H1 (cell line): ENCODE results near the gene CCDC116. TPM values are rescaled to one million over a fixed set of nuclear protein-coding genes. Genes with fewer than 3 reads are reported as not detected.
A peak's percentile ranks its signal among the peaks of the same experiment; 100 is the strongest.

Experiments
- CTCF ChIA-PET: fragments of 300-600 bp; sonication (Branson Sonifier 250); formaldehyde crosslinking; loops from one replicate; lab custom pipeline; 2021; ENCODE audit not compliant: partially characterized antibody; lab: Charles Lee
- POLR2A ChIA-PET: fragments of 300-600 bp; sonication (Branson Sonifier 250); formaldehyde crosslinking; loops from one replicate; lab custom pipeline; 2021; ENCODE audit warnings: inconsistent platforms; ENCODE audit not compliant: partially characterized antibody; lab: Charles Lee
- DNase-seq, 2 experiments: peaks; one replicate each; pipeline versions ENCODE4 v3.0.0 to v3.0.0-alpha.2; 2010 to 2022; ENCODE audit warnings: low spot score in 2 of 2, low read depth in 1 of 2, mixed read lengths in 1 of 2
- FAIRE-seq: peaks from 2 replicates; lab custom pipeline; 2011; peaks lifted over from hg19 to GRCh38; lab: Jason Lieb, UNC
- H2AFZ ChIP-seq: 2 replicates; pipeline ENCODE4 v1.8.1; 2012; ENCODE audit warnings: low read length, inconsistent platforms
- H2AK5ac ChIP-seq: 2 replicates; pipeline ENCODE4 v1.6.1; 2013; ENCODE audit warnings: low read depth, low read length
- H2BK120ac ChIP-seq: replicated peaks from 2 replicates; pipeline ENCODE3; 2013; ENCODE audit warnings: low read depth, low read length, inconsistent platforms
- H2BK12ac ChIP-seq: 2 replicates; pipeline ENCODE4 v1.6.1; 2013; ENCODE audit warnings: low read depth, low read length
- H2BK15ac ChIP-seq: 2 replicates; pipeline ENCODE4 v1.6.1; 2013; ENCODE audit warnings: low read length
- H2BK20ac ChIP-seq: 2 replicates; pipeline ENCODE4 v1.6.1; 2013; ENCODE audit warnings: low read length
- H2BK5ac ChIP-seq: 2 replicates; pipeline ENCODE4 v1.6.1; 2013; ENCODE audit warnings: low read depth, low read length
- H3K14ac ChIP-seq: 2 replicates; pipeline ENCODE4 v1.6.1; 2013; ENCODE audit warnings: inconsistent platforms; ENCODE audit not compliant: insufficient read length
- H3K18ac ChIP-seq: 2 replicates; pipeline ENCODE4 v1.6.1; 2013; ENCODE audit warnings: low read length; ENCODE audit errors: extremely low read depth
- H3K23ac ChIP-seq: 2 replicates; pipeline ENCODE4 v1.6.1; 2013; ENCODE audit warnings: inconsistent platforms; ENCODE audit not compliant: insufficient read length
- H3K23me2 ChIP-seq: 2 replicates; pipeline ENCODE4 v1.6.1; 2013; ENCODE audit warnings: low read depth, low read length
- H3K27ac ChIP-seq: 2 replicates; pipeline ENCODE4 v1.6.1; 2011; ENCODE audit warnings: low read depth, low read length, inconsistent platforms
- H3K27me3 ChIP-seq, 4 experiments: replicated peaks in 1 of 4; 1 replicate in 1 of 4; 2 replicates in 3 of 4; pipeline versions ENCODE4 v1.6.1 to v1.8.1; 2011 to 2013; ENCODE audit warnings: low read length in 3 of 4, mild to moderate bottlenecking in 3 of 4, inconsistent platforms in 2 of 4, mixed read lengths in 2 of 4, moderate library complexity in 1 of 4; ENCODE audit not compliant: control insufficient read depth in 3 of 4, insufficient read depth in 3 of 4; ENCODE audit errors: extremely low read depth in 1 of 4
- H3K36me3 ChIP-seq, 4 experiments: 2 replicates each; pipeline versions ENCODE4 v1.6.1 to v1.8.1; 2011 to 2013; ENCODE audit warnings: mild to moderate bottlenecking in 4 of 4, low read length in 3 of 4, moderate library complexity in 2 of 4, control low read depth in 1 of 4, inconsistent platforms in 1 of 4; ENCODE audit not compliant: insufficient read depth in 4 of 4, control insufficient read depth in 2 of 4
- H3K4ac ChIP-seq: replicated peaks from 2 replicates; pipeline ENCODE3; 2013; ENCODE audit warnings: low read length, low read depth, mixed read lengths, inconsistent platforms; ENCODE audit not compliant: insufficient read length
- H3K4me1 ChIP-seq, 4 experiments: replicated peaks in 1 of 4; 1 replicate in 1 of 4; 2 replicates in 3 of 4; pipeline versions ENCODE4 v1.6.1 to v1.8.1; 2011 to 2013; ENCODE audit warnings: low read length in 3 of 4, inconsistent platforms in 2 of 4, mixed read lengths in 1 of 4; ENCODE audit not compliant: insufficient read depth in 4 of 4, control insufficient read depth in 3 of 4
- H3K4me2 ChIP-seq, 2 experiments: 2 replicates each; pipeline versions ENCODE4 v1.6.1 to v1.8.1; 2011 to 2013; ENCODE audit warnings: low read depth in 2 of 2, low read length in 2 of 2, control low read depth in 1 of 2, inconsistent platforms in 1 of 2, mild to moderate bottlenecking in 1 of 2; ENCODE audit not compliant: insufficient read depth in 1 of 2
- H3K4me3 ChIP-seq, 4 experiments: fragments of 200-600, 300-600 bp in 1 of 4; sonication (generic), shearing (Covaris generic), sonication (Bioruptor Twin) in 1 of 4; 2 replicates each; pipeline versions ENCODE4 v1.5.1 to v1.8.1; 2011 to 2016; ENCODE audit warnings: low read length in 4 of 4, low read depth in 3 of 4, control low read depth in 2 of 4, inconsistent platforms in 2 of 4, mild to moderate bottlenecking in 2 of 4, mixed read lengths in 1 of 4, moderate library complexity in 1 of 4; ENCODE audit not compliant: insufficient read depth in 2 of 4; ENCODE audit errors: extremely low read depth in 1 of 4
- H3K56ac ChIP-seq: replicated peaks from 2 replicates; pipeline ENCODE3; 2013; ENCODE audit warnings: low read depth, mild to moderate bottlenecking, mixed read lengths, low read length, inconsistent platforms; ENCODE audit not compliant: insufficient read length
- H3K79me1 ChIP-seq: 2 replicates; pipeline ENCODE4 v1.6.1; 2013; ENCODE audit warnings: low read depth, low read length, control low read depth
- H3K79me2 ChIP-seq, 2 experiments: 2 replicates each; pipeline versions ENCODE4 v1.6.1 to v1.8.1; 2012 to 2013; ENCODE audit warnings: low read length in 2 of 2, mild to moderate bottlenecking in 2 of 2, inconsistent platforms in 1 of 2; ENCODE audit not compliant: insufficient read depth in 2 of 2, control insufficient read depth in 1 of 2
- H3K9ac ChIP-seq, 4 experiments: replicated peaks in 1 of 4; 1 replicate in 1 of 4; 2 replicates in 3 of 4; pipeline versions ENCODE4 v1.6.1 to v1.8.1; 2011 to 2013; ENCODE audit warnings: low read depth in 3 of 4, low read length in 3 of 4, control low read depth in 2 of 4, mild to moderate bottlenecking in 2 of 4, moderate library complexity in 2 of 4, inconsistent platforms in 1 of 4; ENCODE audit errors: extremely low read depth in 1 of 4
- H3K9me3 ChIP-seq, 2 experiments: 2 replicates each; pipeline versions ENCODE4 v1.6.1 to v1.8.1; 2012 to 2013; ENCODE audit warnings: mild to moderate bottlenecking in 2 of 2, moderate library complexity in 2 of 2, control low read depth in 1 of 2, inconsistent platforms in 1 of 2, low read depth in 1 of 2, low read length in 1 of 2, mixed read lengths in 1 of 2; ENCODE audit not compliant: insufficient read depth in 2 of 2
- H4K20me1 ChIP-seq, 2 experiments: replicated peaks in 1 of 2; 2 replicates each; pipeline versions ENCODE3 to v1.8.1; 2011 to 2013; ENCODE audit warnings: inconsistent platforms in 2 of 2, low read length in 2 of 2, mild to moderate bottlenecking in 1 of 2; ENCODE audit not compliant: insufficient read depth in 2 of 2, control insufficient read depth in 1 of 2
- H4K5ac ChIP-seq: 2 replicates; pipeline ENCODE4 v1.6.1; 2013; ENCODE audit warnings: low read length, low read depth, mixed read lengths, inconsistent platforms; ENCODE audit not compliant: insufficient read length
- H4K8ac ChIP-seq: 2 replicates; pipeline ENCODE4 v1.8.0; 2013; ENCODE audit warnings: mild to moderate bottlenecking, moderate library complexity, low read length, inconsistent platforms; ENCODE audit not compliant: insufficient read depth; ENCODE audit errors: extremely low read depth
- H4K91ac ChIP-seq: replicated peaks from 2 replicates; pipeline ENCODE3; 2013; ENCODE audit warnings: low read length, mixed read lengths, inconsistent platforms; ENCODE audit not compliant: insufficient read length
- E2F6 ChIP-seq: IDR thresholded peaks from 2 replicates; pipeline ENCODE4 v1.6.1; 2012; ENCODE audit warnings: inconsistent platforms
- EZH2 ChIP-seq: fragments of 200-600 bp; sonication (generic); IDR thresholded peaks from 2 replicates; pipeline ENCODE4 v1.7.1; 2012; ENCODE audit warnings: low read depth, mild to moderate bottlenecking, moderate library complexity, low read length, inconsistent platforms; ENCODE audit not compliant: severe bottlenecking
- POLR2A ChIP-seq, 2 experiments: IDR thresholded peaks; 1 replicate in 1 of 2; 2 replicates in 1 of 2; pipeline ENCODE4 v1.6.1; 2011; ENCODE audit warnings: low read depth in 2 of 2, low read length in 2 of 2, mild to moderate bottlenecking in 2 of 2; ENCODE audit errors: control extremely low read depth in 1 of 2
- RAD21 ChIP-seq, 2 experiments: IDR thresholded peaks in 1 of 2; conservative IDR thresholded peaks in 1 of 2; 2 replicates each; pipeline ENCODE4 v1.6.1; 2011; ENCODE audit warnings: low read depth in 2 of 2, low read length in 2 of 2, improper control_type of control experiment in 1 of 2, inconsistent platforms in 1 of 2, mild to moderate bottlenecking in 1 of 2, moderate library complexity in 1 of 2
- SAP30 ChIP-seq: fragments of 300-600 bp; sonication (generic); IDR thresholded peaks from 2 replicates; pipeline ENCODE4 v1.7.1; 2012; ENCODE audit warnings: low read length, moderate library complexity, mild to moderate bottlenecking, inconsistent platforms; ENCODE audit not compliant: insufficient read depth, insufficient replicate concordance
- SIN3A ChIP-seq, 2 experiments: IDR thresholded peaks in 1 of 2; conservative IDR thresholded peaks in 1 of 2; 2 replicates each; pipeline ENCODE4 v1.6.1; 2011 to 2012; ENCODE audit warnings: low read length in 2 of 2, improper control_type of control experiment in 1 of 2, low read depth in 1 of 2, mild to moderate bottlenecking in 1 of 2
- SIRT6 ChIP-seq: IDR thresholded peaks from one replicate; pipeline ENCODE4 v1.7.1; 2012; ENCODE audit warnings: low read length, inconsistent platforms
- TEAD4 ChIP-seq: IDR thresholded peaks from 2 replicates; pipeline ENCODE4 v1.6.1; 2012; ENCODE audit warnings: low read depth, low read length, inconsistent platforms, mixed read lengths
- WGBS, 2 experiments: shearing (Covaris generic) in 1 of 2; methylation state at CpG; one replicate each; pipeline versions ENCODE4 v1.1.6 to v1.1.7; 2013 to 2015; ENCODE audit warnings: low lambda C conversion rate in 2 of 2, mixed read lengths in 2 of 2, inconsistent platforms in 1 of 2, low coverage in 1 of 2, missing lambda C conversion rate in 1 of 2; ENCODE audit not compliant: insufficient replicate concordance in 2 of 2, insufficient coverage in 1 of 2, insufficient read length in 1 of 2; ENCODE audit errors: extremely low coverage in 1 of 2, missing lambda C conversion rate in 1 of 2; 5-methylcytosine and 5-hydroxymethylcytosine counted together
- polyA plus RNA-seq, 7 experiments: library from polyadenylated mRNA; depleted of rRNA in 3 of 7; stranded (reverse) in 5 of 7; unstranded in 2 of 7; fragments of >200 nt in 5 of 7; fragments of 200-250 nt in 2 of 7; gene quantifications; 1 replicate in 5 of 7; 2 replicates in 1 of 7; 4 replicates in 1 of 7; pipeline versions ENCODE4 v1.2.1 to v1.2.3, GENCODE V29; 2011 to 2013; ENCODE audit warnings: missing spikeins in 2 of 7, mixed read lengths in 2 of 7
- total RNA-seq: library from RNA; stranded (reverse); fragmentation: NEBNext Ultra II Directional; extraction: Animal tissue kit (Norgen Biotek cat#: 25700); gene quantifications from 2 replicates; pipeline ENCODE4 v1.2.1, GENCODE V29; 2021

Gene CCDC116
- total and polyA plus RNA-seq, 2 of the 8 experiments (the other 6 are each of a cell fraction or from before 2014, with no cell fraction given): 0.08 TPM; not detected in 1

- Histone ChIP-seq H3K4me1 (peaks cover 3 to 21% (median 9%) of the 10 kb centered on the region in 4 experiments), H3K9me3 (no peaks in the 10 kb centered on the region), H2BK120ac (peak overlapping the region; percentile 18), H3K79me1 (peaks cover 7% of the 10 kb centered on the region; the same call in 1 of the 2 replicates), H3K4me3 (peak overlapping the region; percentile 78 to 98 (median 81)), H3K23ac (no peak overlapping the region), H3K18ac (peak overlapping the region; percentile 71), H2BK5ac (peak overlapping the region; percentile 9; the same call in 1 of the 2 replicates), H2BK20ac (0 out of 2 replicates have a peak overlapping the region, but pooled peaks have one; percentile 5), H4K91ac (peak overlapping the region; percentile 93), H2BK15ac (0 out of 2 replicates have a peak overlapping the region, but pooled peaks have one; percentile 75), H3K4me2 (peak overlapping the region; percentile 68 to 97), H4K5ac (peak overlapping the region; percentile 10), H2BK12ac (0 out of 2 replicates have a peak overlapping the region, but pooled peaks have one; percentile 33), H2AFZ (no peak overlapping the region), H3K14ac (no peak overlapping the region), H3K9ac (peak overlapping the region; percentile 66 to 82 (median 72); a peak in 6 of 7 replicates), H2AK5ac (no peak overlapping the region; the same call in 1 of the 2 replicates), H3K23me2 (peaks cover 9% of the 10 kb centered on the region; the same call in 1 of the 2 replicates), H3K36me3 (peaks cover 10 to 18% (median 14%) of the 10 kb centered on the region in 4 experiments; a peak in 6 of 8 replicates), H3K56ac (peak overlapping the region; percentile 51), H3K27me3 (no peaks in the 10 kb centered on the region), H4K20me1 (peaks cover 11% of the 10 kb centered on the region in 2 experiments), H4K8ac (no peak overlapping the region), H3K4ac (peak overlapping the region; percentile 32), H3K79me2 (peaks cover 0 to 4% of the 10 kb centered on the region in 2 experiments; a peak in 1 of 4 replicates), H3K27ac (peak overlapping the region; percentile 31; the same call in 1 of the 2 replicates)
- POLR2A ChIA-PET: interaction anchor here (0.6 to 5.9 kb wide), 8 partner anchors 11 to 300 kb away, joined by 3 to 42 read pairs (median 5); partner anchors contain the start of genes PPIL2, PPM1F and SDF2L1
- DNase-seq (peak in 1 of 2 experiments; percentile 67), FAIRE-seq (no peak)
- CTCF ChIA-PET: interaction anchor here (0.8 to 22.2 kb wide), 7 partner anchors 8 to 273 kb away, joined by 3 to 499 read pairs (median 5); partner anchors contain the start of genes CCDC116, SDF2L1 and YDJC
- 3% methylated on average over 35 of the region's 40 CpGs; no CpG with 5 or more reads in 1 of the 2 experiments for WGBS, 2 experiments
- TF ChIP-seq RAD21 (IDR thresholded peaks at IDR 0.05 in 1 of 2, conservative IDR thresholded peaks at IDR 0.05 in 1 of 2; ENCODE audit: low read depth in 2 of 2, low read length in 2 of 2): no peak
- no peak for TF ChIP-seq E2F6
- TF ChIP-seq SIRT6: no peak
- peak in 1 of 2 experiments; percentile 55; a peak in 1 of 3 replicates for TF ChIP-seq POLR2A (IDR thresholded peaks at IDR 0.05; ENCODE audit: control extremely low read depth in 1 of 2, low read depth in 2 of 2, low read length in 2 of 2)
- peak; percentile 90 for TF ChIP-seq TEAD4
- no peak for TF ChIP-seq SIN3A (conservative IDR thresholded peaks at IDR 0.05 in 1 of 2, IDR thresholded peaks at IDR 0.05 in 1 of 2; ENCODE audit: low read depth in 1 of 2, low read length in 2 of 2)
- no peak for TF ChIP-seq EZH2
- TF ChIP-seq SAP30: no peak
Observed at GRCh38 chr22:21652547-21653545, 20.3 kb downstream of the CCDC116 start.
